RWPE2 (cell line): ENCODE data around the gene RHEB.

Source experiments
- ATAC-seq: fragments of 200-7000 bp; cut with Tn5 transposase; 3 replicates; pipeline ENCODE4 v1.9.1; 2021; ENCODE audit warnings: low read depth
- DNase-seq: peaks from one replicate; pipeline ENCODE4 v3.0.0-alpha.2; 2020; ENCODE audit warnings: low spot score
- H3K27ac ChIP-seq: fragments of 450-650 bp; 2 replicates; pipeline ENCODE4 v1.5.1; 2017; ENCODE audit warnings: mild to moderate bottlenecking; ENCODE audit not compliant: poor library complexity, severe bottlenecking
- H3K27me3 ChIP-seq: fragments of 250-450 bp; sonication (Bioruptor Pico); 2 replicates; pipeline ENCODE4 v1.5.1; 2021; ENCODE audit warnings: mild to moderate bottlenecking, moderate library complexity; ENCODE audit not compliant: insufficient read depth, poor library complexity, severe bottlenecking
- H3K36me3 ChIP-seq: fragments of 250-450 bp; sonication (Bioruptor Pico); 2 replicates; pipeline ENCODE4 v1.5.1; 2020; ENCODE audit warnings: low read depth, mild to moderate bottlenecking, moderate library complexity
- H3K4me1 ChIP-seq: fragments of 250-450 bp; sonication (Bioruptor Pico); 2 replicates; pipeline ENCODE4 v1.5.1; 2021; ENCODE audit warnings: mild to moderate bottlenecking, moderate library complexity; ENCODE audit not compliant: insufficient read depth, poor library complexity, severe bottlenecking
- H3K4me3 ChIP-seq: fragments of 250-450 bp; sonication (Bioruptor Pico); 2 replicates; pipeline ENCODE4 v1.5.1; 2021; ENCODE audit warnings: mild to moderate bottlenecking, moderate library complexity; ENCODE audit not compliant: severe bottlenecking
- H3K9me3 ChIP-seq: fragments of 250-450 bp; sonication (Bioruptor Pico); 2 replicates; pipeline ENCODE4 v1.5.1; 2021; ENCODE audit warnings: mild to moderate bottlenecking, moderate library complexity; ENCODE audit not compliant: severe bottlenecking
- CTCF ChIP-seq: fragments of 450-650 bp; IDR thresholded peaks from one replicate; pipeline ENCODE4 v1.5.1; 2017; ENCODE audit warnings: mild to moderate bottlenecking, moderate library complexity; ENCODE audit not compliant: poor library complexity, severe bottlenecking

The RHEB gene

GRCh38 chr7:151420144-151420543, 99.6 kb downstream of the RHEB start:
- Histone ChIP-seq H3K4me1 (peaks cover 11% of the 10 kb centered on the region), H3K27ac (no peak overlapping the region), H3K9me3 (peaks cover 7% of the 10 kb centered on the region), H3K27me3 (no peaks in the 10 kb centered on the region), H3K36me3 (no peaks in the 10 kb centered on the region), H3K4me3 (no peak overlapping the region)
- no peak for TF ChIP-seq CTCF
- ATAC-seq (no peak), DNase-seq (no peak)

- H3K27me3 ChIP-seq, result peaks cover 2% of the 10 kb centered on the region
- TF ChIP-seq CTCF, result no peak
- H3K4me3 ChIP-seq, result no peak overlapping the region
- H3K36me3 ChIP-seq, result no peaks in the 10 kb centered on the region
- peaks cover 11% of the 10 kb centered on the region for H3K4me1 ChIP-seq
- ATAC-seq (no peak), DNase-seq (no peak)
- H3K27ac ChIP-seq, result no peak overlapping the region
- peaks cover 7% of the 10 kb centered on the region for H3K9me3 ChIP-seq
These were observed 102.8 kb downstream of the RHEB start for GRCh38 chr7:151416941-151417315.

GRCh38 chr7:151416112-151416940, 103.4 kb downstream of the RHEB start:
- Histone ChIP-seq H3K9me3 (peaks cover 7% of the 10 kb centered on the region), H3K36me3 (no peaks in the 10 kb centered on the region), H3K4me3 (no peak overlapping the region), H3K27ac (peak overlapping the region; percentile 17), H3K4me1 (peaks cover 11% of the 10 kb centered on the region), H3K27me3 (peaks cover 2% of the 10 kb centered on the region)
- TF ChIP-seq CTCF, result no peak
- 0 out of 3 replicates have a peak, but pooled peaks have one; percentile 12 for ATAC-seq
- DNase-seq, result no peak
